Activated naive CD4-positive, alpha-beta T cell treated with anti-CD3 and anti-CD28 coated beads, Interleukin-2, amount 50 U/mL, for 24 hours (primary cell): ENCODE data around the gene ITSN1.

ENCODE experiments used
- H3K27ac Mint-ChIP-seq: one replicate; pipeline ENCODE4 v1.8.0; 2021; ENCODE audit warnings: mild to moderate bottlenecking, mixed read lengths
- H3K27me3 Mint-ChIP-seq: one replicate; pipeline ENCODE4 v1.8.0; 2021; ENCODE audit warnings: mixed read lengths
- H3K36me3 Mint-ChIP-seq: one replicate; pipeline ENCODE4 v1.8.0; 2021; ENCODE audit warnings: mixed read lengths
- H3K4me1 Mint-ChIP-seq: one replicate; pipeline ENCODE4 v1.8.0; 2021; ENCODE audit warnings: mixed read lengths
- H3K4me3 Mint-ChIP-seq: one replicate; pipeline ENCODE4 v1.8.0; 2021; ENCODE audit warnings: mild to moderate bottlenecking, mixed read lengths
- H3K9me3 Mint-ChIP-seq: one replicate; pipeline ENCODE4 v1.8.0; 2021; ENCODE audit warnings: mixed read lengths

Gene ITSN1

DNA sequence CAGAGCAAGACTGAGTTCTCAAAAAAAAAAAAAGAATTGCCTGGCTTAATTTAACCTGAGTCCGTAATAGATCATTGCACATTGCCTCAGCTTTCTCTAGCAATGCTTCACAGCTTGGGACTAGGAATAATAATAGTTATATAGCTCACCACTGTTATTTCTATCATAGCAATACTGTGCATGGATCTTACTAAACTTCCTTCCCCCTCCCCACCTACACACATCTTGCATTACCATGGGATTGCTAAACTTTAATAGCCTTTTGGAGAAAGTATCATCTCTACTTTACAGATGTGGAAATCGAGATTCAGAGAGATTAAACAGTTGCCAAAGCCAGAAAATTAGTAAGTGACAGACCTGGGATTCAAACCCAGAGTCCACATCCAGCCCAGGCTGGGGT lies 173.9 kb downstream of the ITSN1 start:
- H3K9me3 Mint-ChIP-seq: no peaks in the 10 kb centered on the region
- H3K36me3 Mint-ChIP-seq: no peaks in the 10 kb centered on the region
- H3K4me1 Mint-ChIP-seq: no peaks in the 10 kb centered on the region
- no peak overlapping the region for H3K27ac Mint-ChIP-seq
- no peak overlapping the region for H3K4me3 Mint-ChIP-seq
- no peaks in the 10 kb centered on the region for H3K27me3 Mint-ChIP-seq

GRCh38 chr21:33817138-33817537 lies 174.8 kb downstream of the ITSN1 start:
- H3K9me3 Mint-ChIP-seq: no peaks in the 10 kb centered on the region
- no peaks in the 10 kb centered on the region for H3K36me3 Mint-ChIP-seq
- H3K4me1 Mint-ChIP-seq: no peaks in the 10 kb centered on the region
- H3K4me3 Mint-ChIP-seq: no peak overlapping the region
- no peak overlapping the region for H3K27ac Mint-ChIP-seq
- no peaks in the 10 kb centered on the region for H3K27me3 Mint-ChIP-seq

DNA sequence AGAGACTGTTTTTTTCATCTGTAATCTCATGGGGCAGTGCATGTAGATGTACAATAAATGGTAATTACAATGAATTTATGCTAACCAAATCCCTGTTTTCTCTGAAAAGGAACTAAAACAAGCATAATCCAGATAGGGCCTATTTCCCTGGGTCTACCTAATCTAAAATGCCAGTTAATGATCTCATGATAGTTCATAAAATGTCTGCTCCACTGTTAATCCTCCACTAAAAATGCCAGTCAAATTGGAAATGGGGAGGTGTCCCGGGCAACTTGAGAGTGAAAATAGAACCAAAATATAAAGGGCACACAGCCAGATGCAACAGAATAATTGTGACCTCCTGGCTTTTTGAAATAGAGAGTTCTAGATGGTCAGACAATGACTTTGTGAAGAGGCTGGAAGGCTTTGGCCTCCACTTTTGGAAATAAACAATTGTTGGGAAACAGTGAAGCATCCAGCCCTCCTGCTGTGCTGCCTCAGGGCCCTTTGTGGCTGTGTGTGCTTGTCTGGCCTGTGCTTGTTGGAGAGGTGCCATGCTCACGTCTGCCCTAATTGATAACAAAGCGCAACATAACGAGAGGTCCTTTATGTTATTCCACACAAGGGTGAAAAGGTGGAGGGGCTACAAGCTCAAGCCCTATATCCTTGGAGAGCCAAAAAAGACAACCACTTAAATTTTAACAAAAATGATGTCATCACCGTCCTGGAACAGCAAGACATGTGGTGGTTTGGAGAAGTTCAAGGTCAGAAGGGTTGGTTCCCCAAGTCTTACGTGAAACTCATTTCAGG lies 175.6 kb downstream of the ITSN1 start:
- Mint-ChIP-seq H3K4me1 (no peaks in the 10 kb centered on the region), H3K36me3 (no peaks in the 10 kb centered on the region), H3K4me3 (no peak overlapping the region), H3K27ac (no peak overlapping the region), H3K9me3 (no peaks in the 10 kb centered on the region), H3K27me3 (no peaks in the 10 kb centered on the region)

DNA sequence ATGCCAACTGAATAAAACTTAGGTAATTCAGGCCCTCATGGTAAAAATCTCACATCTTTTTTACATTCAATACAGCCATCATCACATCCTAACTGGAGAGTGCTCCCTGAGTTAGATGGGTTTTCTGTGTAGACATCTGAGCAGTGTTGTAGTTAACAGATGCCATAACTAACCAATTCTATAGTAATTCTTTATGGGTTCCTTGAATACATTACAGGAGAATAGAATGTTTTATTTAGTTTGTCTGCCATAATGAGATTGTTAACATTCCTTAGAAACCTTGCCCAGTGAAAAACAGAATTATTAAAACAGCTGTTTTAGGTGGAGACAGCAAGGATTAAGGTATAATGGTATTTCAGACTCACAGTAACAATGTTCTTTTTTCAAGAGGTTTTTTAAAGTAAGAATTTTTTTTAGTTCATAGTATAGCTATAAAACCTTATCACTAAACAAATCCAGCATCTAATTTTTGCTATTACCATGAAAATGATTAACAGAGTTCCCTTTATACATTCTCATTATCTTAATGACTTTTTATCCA lies 178.0 kb downstream of the ITSN1 start:
- Mint-ChIP-seq H3K4me3 (no peak overlapping the region), H3K27ac (no peak overlapping the region), H3K4me1 (no peaks in the 10 kb centered on the region), H3K9me3 (no peaks in the 10 kb centered on the region), H3K36me3 (no peaks in the 10 kb centered on the region), H3K27me3 (no peaks in the 10 kb centered on the region)

DNA sequence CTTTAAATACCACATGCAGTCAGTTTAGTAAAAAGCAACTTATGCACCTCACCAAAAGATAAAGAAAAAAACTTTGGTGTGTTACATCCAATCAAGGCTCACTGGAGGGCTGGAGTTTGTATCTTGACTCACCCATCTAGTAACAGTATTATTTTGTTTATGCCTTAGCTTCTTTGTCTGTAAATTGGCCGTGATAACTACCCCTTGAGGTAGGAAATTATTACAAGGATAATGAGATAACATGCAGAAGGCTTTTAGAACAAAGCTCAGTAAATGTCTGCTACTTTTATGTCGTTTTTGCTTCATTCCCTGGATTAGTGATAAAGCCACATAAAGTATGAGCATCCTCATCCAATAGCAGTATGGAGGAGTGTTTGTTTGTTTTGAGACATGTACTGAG lies 178.5 kb downstream of the ITSN1 start:
- Mint-ChIP-seq H3K36me3 (no peaks in the 10 kb centered on the region), H3K4me1 (no peaks in the 10 kb centered on the region), H3K27me3 (no peaks in the 10 kb centered on the region), H3K27ac (no peak overlapping the region), H3K4me3 (no peak overlapping the region), H3K9me3 (no peaks in the 10 kb centered on the region)

GRCh38 chr21:33821503-33822322 lies 179.4 kb downstream of the ITSN1 start:
- H3K36me3 Mint-ChIP-seq: no peaks in the 10 kb centered on the region
- H3K4me1 Mint-ChIP-seq: no peaks in the 10 kb centered on the region
- H3K27me3 Mint-ChIP-seq: no peaks in the 10 kb centered on the region
- no peaks in the 10 kb centered on the region for H3K9me3 Mint-ChIP-seq
- no peak overlapping the region for H3K27ac Mint-ChIP-seq
- no peak overlapping the region for H3K4me3 Mint-ChIP-seq

- peaks cover 3% of the 10 kb centered on the region for H3K36me3 Mint-ChIP-seq
- no peaks in the 10 kb centered on the region for H3K9me3 Mint-ChIP-seq
- H3K4me1 Mint-ChIP-seq: no peaks in the 10 kb centered on the region
- no peaks in the 10 kb centered on the region for H3K27me3 Mint-ChIP-seq
- no peak overlapping the region for H3K27ac Mint-ChIP-seq
- H3K4me3 Mint-ChIP-seq: no peak overlapping the region
Measured at GRCh38 chr21:33824156-33824941, 182.0 kb downstream of the ITSN1 start.

GRCh38 chr21:33825419-33825818 lies 183.1 kb downstream of the ITSN1 start:
- Mint-ChIP-seq H3K4me1 (no peaks in the 10 kb centered on the region), H3K27me3 (no peaks in the 10 kb centered on the region), H3K9me3 (no peaks in the 10 kb centered on the region), H3K4me3 (no peak overlapping the region), H3K36me3 (peaks cover 11% of the 10 kb centered on the region), H3K27ac (no peak overlapping the region)

GRCh38 chr21:33825915-33826314 lies 183.6 kb downstream of the ITSN1 start:
- H3K4me1 Mint-ChIP-seq: no peaks in the 10 kb centered on the region

GRCh38 chr21:33828083-33828482 lies 185.8 kb downstream of the ITSN1 start:
- Mint-ChIP-seq H3K4me1 (no peaks in the 10 kb centered on the region), H3K36me3 (peaks cover 11% of the 10 kb centered on the region), H3K4me3 (no peak overlapping the region), H3K27me3 (no peaks in the 10 kb centered on the region), H3K27ac (no peak overlapping the region), H3K9me3 (no peaks in the 10 kb centered on the region)

More at GRCh38 chr21:33825915-33826314, 183.6 kb downstream of the ITSN1 start:
- no peaks in the 10 kb centered on the region for H3K27me3 Mint-ChIP-seq
- peaks cover 11% of the 10 kb centered on the region for H3K36me3 Mint-ChIP-seq
- H3K27ac Mint-ChIP-seq: no peak overlapping the region
- H3K9me3 Mint-ChIP-seq: no peaks in the 10 kb centered on the region
- H3K4me3 Mint-ChIP-seq: no peak overlapping the region

DNA sequence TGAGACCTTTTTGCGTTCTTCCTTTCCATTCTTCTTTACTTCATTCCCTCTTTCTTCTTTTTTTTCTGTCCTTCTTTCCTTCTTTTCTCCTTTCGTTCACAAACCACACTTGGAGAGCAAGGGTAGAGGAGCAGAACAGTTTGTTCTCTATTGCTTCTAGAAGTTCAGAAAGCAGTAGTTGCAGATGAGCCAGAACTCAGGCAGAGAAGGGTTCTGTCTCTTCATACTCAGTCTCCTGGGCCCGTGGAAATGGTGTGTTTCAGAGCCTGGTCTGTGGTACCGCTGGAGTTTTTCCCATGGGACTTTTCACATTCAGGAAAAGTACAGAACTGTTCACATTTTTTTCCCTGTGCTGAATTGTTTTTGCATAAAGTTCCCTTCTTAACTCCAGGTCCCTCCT lies 186.3 kb downstream of the ITSN1 start:
- H3K4me3 Mint-ChIP-seq: no peak overlapping the region
- no peaks in the 10 kb centered on the region for H3K9me3 Mint-ChIP-seq
- H3K4me1 Mint-ChIP-seq: no peaks in the 10 kb centered on the region
- H3K27ac Mint-ChIP-seq: no peak overlapping the region
- no peaks in the 10 kb centered on the region for H3K27me3 Mint-ChIP-seq
- peaks cover 11% of the 10 kb centered on the region for H3K36me3 Mint-ChIP-seq

DNA sequence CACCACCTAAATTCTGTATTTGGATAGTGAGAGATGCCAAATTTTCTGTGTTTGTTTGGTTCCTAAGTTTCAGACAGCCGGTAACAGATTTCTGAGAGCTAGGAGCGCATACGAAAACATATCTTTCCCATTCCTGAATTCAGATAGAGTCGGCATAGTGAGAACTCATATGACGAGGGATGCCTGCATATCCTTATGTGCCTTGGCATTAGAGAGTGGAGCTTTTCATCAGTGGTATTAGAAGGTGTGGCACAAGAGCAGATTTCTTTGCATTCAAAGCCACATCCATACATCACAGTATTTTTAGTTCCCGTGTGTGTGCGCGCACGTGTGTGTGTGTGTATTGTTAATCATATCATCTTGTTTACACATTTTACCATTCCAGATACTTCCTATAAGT lies 187.5 kb downstream of the ITSN1 start:
- Mint-ChIP-seq H3K36me3 (peaks cover 11% of the 10 kb centered on the region), H3K27me3 (no peaks in the 10 kb centered on the region), H3K4me3 (no peak overlapping the region), H3K9me3 (no peaks in the 10 kb centered on the region), H3K27ac (no peak overlapping the region), H3K4me1 (no peaks in the 10 kb centered on the region)

GRCh38 chr21:33831962-33832659 lies 189.8 kb downstream of the ITSN1 start:
- H3K36me3 Mint-ChIP-seq: peaks cover 11% of the 10 kb centered on the region
- H3K27me3 Mint-ChIP-seq: no peaks in the 10 kb centered on the region
- no peak overlapping the region for H3K4me3 Mint-ChIP-seq
- H3K4me1 Mint-ChIP-seq: no peaks in the 10 kb centered on the region
- no peaks in the 10 kb centered on the region for H3K9me3 Mint-ChIP-seq
- H3K27ac Mint-ChIP-seq: no peak overlapping the region

DNA sequence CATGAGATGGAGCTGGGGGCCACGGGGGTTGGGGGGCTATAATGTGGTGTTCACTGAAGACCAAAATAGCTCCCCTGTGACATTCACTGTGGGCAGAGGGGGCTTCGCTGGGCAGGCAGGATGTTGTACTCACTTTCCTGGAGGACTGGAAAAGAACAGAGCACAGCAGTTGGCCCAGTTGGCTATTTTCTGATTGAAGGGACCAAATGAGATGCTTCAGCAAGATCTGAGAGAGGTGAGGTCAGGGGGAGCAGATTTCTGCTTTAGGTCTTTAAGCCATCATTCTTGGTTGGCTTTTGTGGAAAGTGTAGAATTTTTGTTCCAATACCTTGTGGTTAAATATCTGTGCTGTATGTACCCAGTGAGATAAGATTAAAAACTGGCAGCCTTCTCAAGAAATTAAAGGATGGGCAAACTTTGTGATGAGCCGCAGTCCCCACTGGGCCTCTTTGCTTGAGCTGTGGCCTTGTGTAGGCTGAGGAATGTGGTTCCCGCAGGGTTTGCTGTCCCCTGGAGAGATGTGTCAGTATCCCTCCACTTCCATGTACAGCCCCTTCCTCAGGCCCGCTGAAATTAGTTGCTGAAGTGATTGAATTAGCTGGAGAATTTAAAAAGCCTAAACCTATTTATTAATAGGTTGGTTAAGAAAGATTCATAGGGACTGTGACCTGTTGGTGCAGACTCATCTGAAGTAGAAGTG lies 192.7 kb downstream of the ITSN1 start:
- Mint-ChIP-seq H3K27me3 (no peaks in the 10 kb centered on the region), H3K4me1 (no peaks in the 10 kb centered on the region), H3K4me3 (no peak overlapping the region), H3K9me3 (no peaks in the 10 kb centered on the region), H3K36me3 (peaks cover 3% of the 10 kb centered on the region), H3K27ac (no peak overlapping the region)
